ENCODE data around the gene FGF14.

The FGF14 gene

DNA sequence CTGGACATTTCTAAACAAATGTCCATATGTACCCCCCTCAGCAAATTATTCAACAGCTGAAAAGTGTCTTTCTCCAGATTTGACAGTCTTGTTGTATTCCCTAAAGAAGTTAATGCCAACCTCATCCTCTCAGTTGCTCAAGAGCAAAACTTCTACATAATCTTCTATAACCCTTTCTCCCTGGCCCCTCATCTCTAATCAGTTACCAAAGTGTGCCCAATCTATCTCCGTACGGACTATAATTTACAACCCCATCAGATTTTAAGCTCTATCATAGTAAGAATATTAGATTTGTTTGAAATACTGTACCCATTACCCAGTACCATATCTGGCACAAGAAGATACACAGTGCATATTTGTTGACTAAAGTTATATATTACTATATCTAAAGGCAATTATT, 101.5 kb downstream of the FGF14 start:
- H3K4me3 ChIP-seq (ENCODE audit: low read depth, low read length), result no peak overlapping the region
- DNase-seq (ENCODE audit: low read depth), result no peak
- TF ChIP-seq, protein P1, sequence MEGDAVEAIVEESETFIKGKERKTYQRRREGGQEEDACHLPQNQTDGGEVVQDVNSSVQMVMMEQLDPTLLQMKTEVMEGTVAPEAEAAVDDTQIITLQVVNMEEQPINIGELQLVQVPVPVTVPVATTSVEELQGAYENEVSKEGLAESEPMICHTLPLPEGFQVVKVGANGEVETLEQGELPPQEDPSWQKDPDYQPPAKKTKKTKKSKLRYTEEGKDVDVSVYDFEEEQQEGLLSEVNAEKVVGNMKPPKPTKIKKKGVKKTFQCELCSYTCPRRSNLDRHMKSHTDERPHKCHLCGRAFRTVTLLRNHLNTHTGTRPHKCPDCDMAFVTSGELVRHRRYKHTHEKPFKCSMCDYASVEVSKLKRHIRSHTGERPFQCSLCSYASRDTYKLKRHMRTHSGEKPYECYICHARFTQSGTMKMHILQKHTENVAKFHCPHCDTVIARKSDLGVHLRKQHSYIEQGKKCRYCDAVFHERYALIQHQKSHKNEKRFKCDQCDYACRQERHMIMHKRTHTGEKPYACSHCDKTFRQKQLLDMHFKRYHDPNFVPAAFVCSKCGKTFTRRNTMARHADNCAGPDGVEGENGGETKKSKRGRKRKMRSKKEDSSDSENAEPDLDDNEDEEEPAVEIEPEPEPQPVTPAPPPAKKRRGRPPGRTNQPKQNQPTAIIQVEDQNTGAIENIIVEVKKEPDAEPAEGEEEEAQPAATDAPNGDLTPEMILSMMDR (IDR thresholded peaks at IDR 0.05; ENCODE audit: low read depth, low read length, missing control alignments), result no peak

GRCh38 chr13:102299366-102299765, 102.5 kb downstream of the FGF14 start:
- TF ChIP-seq, protein P1 (IDR thresholded peaks at IDR 0.05; ENCODE audit: low read depth, low read length, missing control alignments), result no peak
- no peak overlapping the region for H3K4me3 ChIP-seq (ENCODE audit: low read depth, low read length)
- no peak for DNase-seq (ENCODE audit: low read depth)

DNA sequence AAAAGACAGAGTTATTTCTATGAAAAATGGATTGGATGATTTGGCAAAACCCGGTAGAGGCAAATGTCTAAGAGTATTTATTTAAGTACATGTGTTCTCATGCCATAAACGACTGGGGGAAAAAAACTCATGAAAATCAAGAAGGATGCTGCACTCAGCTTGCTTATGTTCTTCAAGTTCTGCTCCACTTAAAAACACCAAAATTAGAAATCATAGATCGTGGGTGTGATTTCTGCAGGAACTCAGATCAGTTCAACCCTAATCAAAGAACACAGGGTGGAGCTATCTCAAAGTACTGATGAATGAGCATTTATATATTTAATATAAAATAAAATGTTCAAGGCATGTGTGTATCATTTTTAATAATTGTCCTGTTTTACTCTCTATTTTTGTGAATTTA, 103.8 kb downstream of the FGF14 start:
- TF ChIP-seq, protein P1 (IDR thresholded peaks at IDR 0.05; ENCODE audit: low read depth, low read length, missing control alignments), result no peak
- no peak overlapping the region for H3K4me3 ChIP-seq (ENCODE audit: low read depth, low read length)
- DNase-seq (ENCODE audit: low read depth), result no peak

- H3K4me3 ChIP-seq (ENCODE audit: low read depth, low read length), result no peak overlapping the region
- TF ChIP-seq, protein P1 (IDR thresholded peaks at IDR 0.05; ENCODE audit: low read depth, low read length, missing control alignments), result no peak
- DNase-seq (ENCODE audit: low read depth), result no peak
These were observed 106.4 kb downstream of the FGF14 start for GRCh38 chr13:102295316-102296048.

GRCh38 chr13:102294407-102295018, 107.3 kb downstream of the FGF14 start:
- DNase-seq (ENCODE audit: low read depth), result no peak
- H3K4me3 ChIP-seq (ENCODE audit: low read depth, low read length), result no peak overlapping the region
- TF ChIP-seq, protein P1 (IDR thresholded peaks at IDR 0.05; ENCODE audit: low read depth, low read length, missing control alignments), result no peak

- no peak for DNase-seq (ENCODE audit: low read depth)
- TF ChIP-seq, protein P1 (IDR thresholded peaks at IDR 0.05; ENCODE audit: low read depth, low read length, missing control alignments), result no peak
- H3K4me3 ChIP-seq (ENCODE audit: low read depth, low read length), result no peak overlapping the region
These were observed 108.1 kb downstream of the FGF14 start for GRCh38 chr13:102293723-102294122.
